Dedifferentiated amniotic fluid mesenchymal stem cell (primary cell): ENCODE results near the gene UNC13D.
"Not testable (repeated sequence)": the region's sequence is repeated elsewhere in the genome, so short reads cannot be mapped to it uniquely, and the experiment has no call there.

Experiments
- DNase-seq: peaks from one replicate; pipeline ENCODE4 v3.0.0-alpha.2; 2016; ENCODE audit errors: extremely low spot score

The UNC13D gene

DNA sequence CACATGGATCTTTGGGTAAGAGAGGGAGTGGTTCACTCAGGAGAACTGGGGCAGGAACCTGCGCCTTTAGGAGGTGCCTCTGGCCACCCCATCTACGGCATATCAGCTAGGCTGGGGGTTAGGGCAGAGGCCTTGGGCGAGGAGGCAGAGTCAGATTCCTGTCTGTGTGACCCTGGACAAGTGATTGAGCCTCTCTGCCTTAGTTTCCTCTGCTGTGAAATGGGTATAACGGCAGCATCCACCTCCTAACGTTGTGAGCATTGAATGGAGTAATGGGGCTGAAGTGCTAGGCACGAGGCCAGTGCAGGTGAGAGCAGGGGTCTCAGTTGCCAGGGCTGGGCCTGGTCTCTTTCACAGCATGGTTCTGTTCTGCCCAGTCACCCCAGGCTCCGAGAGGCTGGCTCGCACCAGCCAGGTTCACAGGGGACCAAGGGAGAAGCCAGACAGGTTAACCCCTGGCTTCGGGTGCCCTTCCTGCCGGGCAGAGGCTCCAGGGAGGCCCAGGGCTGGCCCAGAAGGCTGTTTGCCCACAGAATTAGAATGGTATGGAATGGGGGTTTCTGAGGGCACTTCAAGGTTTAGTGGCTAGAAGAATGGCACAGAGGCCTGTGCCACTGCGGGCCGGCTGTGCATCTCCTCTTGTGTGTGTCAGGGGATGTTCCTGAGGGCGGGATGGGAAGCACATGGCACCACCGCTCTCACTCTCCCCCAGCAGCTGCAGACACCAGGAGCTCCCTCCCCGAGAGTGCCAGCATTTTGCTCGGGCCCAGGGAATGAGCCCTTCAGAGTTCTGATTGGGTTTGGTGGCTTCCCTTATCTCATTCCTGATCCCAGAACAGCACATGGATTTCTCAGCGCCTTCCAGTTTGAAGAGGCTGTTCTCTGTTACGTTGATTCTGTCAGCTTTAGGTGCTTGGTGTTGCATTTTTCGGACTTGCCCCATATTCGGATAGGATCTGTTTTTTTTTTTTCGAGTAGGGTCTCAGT, 23.8 kb downstream of the UNC13D start:
- no peak for DNase-seq

DNA sequence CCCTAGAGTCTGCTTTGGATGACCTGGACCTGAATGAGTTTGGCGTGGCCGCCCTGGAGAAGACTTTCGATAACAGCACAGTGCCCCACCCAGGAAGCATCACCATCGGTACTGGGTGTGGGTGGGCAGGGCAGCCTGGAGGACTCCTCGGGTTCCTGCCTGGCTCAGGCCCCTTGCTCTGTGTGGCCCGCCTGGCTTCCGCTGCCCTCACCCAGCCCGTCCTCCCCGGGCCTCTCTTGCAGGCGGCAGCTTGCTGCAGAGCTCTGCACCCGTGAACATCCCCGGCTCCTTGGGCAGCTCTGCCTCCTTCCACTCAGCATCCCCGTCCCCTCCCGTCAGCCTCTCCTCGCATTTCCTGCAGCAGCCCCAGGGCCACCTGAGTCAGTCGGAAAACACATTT, 24.5 kb downstream of the UNC13D start:
- no peak for DNase-seq

DNA sequence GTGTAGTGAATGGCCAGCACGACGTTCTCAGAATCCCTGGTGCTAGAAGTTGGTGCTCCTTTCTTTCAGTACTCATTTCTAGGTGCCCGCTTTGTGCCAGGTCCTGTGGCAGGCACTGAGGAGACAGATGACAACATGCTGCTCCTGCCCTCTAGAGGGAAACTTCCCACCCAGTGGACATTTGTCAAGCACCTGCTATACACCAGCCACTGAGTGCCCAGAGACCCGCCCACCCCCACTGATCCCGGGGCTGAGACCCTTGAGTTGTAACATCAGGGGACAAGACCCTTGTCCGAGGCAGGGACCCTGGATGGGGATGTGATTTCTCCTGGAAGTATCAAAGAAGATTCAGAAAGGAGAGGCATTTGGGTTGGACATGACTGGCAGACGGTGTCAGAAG, 25.1 kb downstream of the UNC13D start:
- DNase-seq = no peak

GRCh38 chr17:75818326-75818885, 25.8 kb downstream of the UNC13D start:
- no peak for DNase-seq

GRCh38 chr17:75817571-75817970, 26.6 kb downstream of the UNC13D start:
- no peak for DNase-seq

- DNase-seq = no peak
These were observed 27.5 kb downstream of the UNC13D start for GRCh38 chr17:75816693-75817092.

GRCh38 chr17:75815399-75815798, 28.8 kb downstream of the UNC13D start:
- no peak for DNase-seq

DNA sequence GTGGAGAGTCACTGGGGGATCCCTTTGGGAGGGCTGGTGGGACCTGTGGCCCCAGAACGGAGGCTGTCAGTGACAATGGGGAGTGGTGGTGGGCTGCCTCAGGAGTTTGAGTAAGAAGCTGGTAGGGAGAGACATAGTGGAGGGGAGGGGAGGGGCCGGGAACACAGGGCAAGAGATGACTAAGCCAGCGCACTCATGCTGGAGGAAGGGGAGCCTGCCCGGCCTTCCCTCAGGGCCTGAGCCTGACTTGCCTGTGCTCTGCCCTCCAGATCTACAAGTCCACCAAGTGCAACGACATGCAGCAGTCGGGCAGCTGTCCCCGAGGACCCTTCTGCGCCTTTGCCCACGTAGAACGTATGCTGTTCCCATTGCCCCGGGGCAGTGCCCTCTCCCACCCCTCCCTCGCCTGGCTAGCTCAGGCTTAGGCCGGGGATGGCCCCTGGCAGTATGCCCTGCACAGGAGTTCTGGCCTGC, 29.3 kb downstream of the UNC13D start:
- peak; percentile 24 for DNase-seq

- DNase-seq = no peak
These were observed 30.2 kb downstream of the UNC13D start for GRCh38 chr17:75814021-75814395.

GRCh38 chr17:75813081-75814020, 30.9 kb downstream of the UNC13D start:
- DNase-seq = no peak

- DNase-seq = no peak
These were observed 31.8 kb downstream of the UNC13D start for GRCh38 chr17:75812096-75813013.

DNA sequence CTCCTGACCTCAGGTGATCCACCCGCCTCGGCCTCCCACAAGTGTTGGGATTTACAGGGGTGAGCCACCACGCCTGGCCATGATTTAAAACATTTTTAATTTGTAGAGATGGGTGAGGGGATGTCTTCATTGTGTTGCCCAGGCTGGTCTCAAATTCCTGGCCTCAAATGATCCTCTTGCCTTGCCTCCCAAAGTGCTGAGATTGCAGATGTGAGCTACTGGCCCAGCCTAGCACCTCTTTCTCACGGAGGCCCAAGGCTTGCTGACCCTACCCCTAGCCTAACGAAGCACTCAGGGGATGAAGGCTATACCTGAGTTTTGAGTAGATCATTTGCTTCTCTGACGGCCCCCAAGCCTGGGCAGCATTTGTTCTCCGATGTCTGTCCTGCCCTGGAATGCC, 33.0 kb downstream of the UNC13D start:
- DNase-seq = no peak

DNA sequence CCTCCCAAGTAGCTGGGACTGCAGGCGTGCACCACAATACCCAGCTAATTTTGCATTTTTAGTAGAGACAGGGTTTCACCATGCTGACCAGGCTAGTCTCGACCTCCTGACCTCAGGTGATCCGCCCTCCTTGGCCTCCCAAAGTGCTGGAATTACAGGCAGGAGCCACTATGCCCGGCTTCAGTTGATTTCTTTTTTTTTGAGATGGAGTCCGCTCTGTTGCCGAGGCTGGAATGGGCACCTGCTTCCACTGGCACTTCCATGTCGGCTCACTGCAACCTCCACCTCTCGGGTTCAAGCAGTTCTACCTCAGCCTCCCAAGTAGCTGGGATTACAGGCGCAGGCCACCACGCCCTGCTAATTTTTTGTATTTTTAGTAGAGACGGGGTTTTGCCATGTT, 33.4 kb downstream of the UNC13D start:
- not testable (repeated sequence) for DNase-seq

GRCh38 chr17:75810216-75810615, 34.0 kb downstream of the UNC13D start:
- DNase-seq = no peak

DNA sequence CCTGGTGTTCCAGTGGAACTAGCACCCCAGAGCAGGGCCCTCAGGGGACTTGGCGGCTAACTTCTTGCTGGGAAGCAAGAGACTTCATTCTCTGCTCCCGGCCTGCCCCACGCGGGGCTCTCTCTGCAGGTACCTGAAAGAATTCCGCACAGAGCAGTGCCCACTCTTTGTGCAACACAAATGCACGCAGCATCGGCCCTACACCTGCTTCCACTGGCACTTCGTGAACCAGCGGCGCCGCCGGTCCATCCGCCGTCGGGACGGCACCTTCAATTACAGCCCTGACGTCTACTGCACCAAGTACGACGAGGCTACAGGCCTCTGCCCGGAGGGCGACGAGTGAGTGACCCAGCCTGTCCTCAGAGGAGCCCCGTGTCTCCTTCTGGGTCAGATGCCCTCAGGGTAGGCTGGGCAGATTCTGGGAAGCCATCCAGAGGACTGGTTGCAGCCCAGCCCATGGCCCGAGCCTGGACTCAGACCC, 34.5 kb downstream of the UNC13D start:
- no peak for DNase-seq

- DNase-seq = no peak
These were observed 35.1 kb downstream of the UNC13D start for GRCh38 chr17:75808905-75809621.

GRCh38 chr17:75808549-75808904, 35.7 kb downstream of the UNC13D start:
- DNase-seq = no peak

GRCh38 chr17:75807861-75808260, 36.3 kb downstream of the UNC13D start:
- no peak for DNase-seq

DNA sequence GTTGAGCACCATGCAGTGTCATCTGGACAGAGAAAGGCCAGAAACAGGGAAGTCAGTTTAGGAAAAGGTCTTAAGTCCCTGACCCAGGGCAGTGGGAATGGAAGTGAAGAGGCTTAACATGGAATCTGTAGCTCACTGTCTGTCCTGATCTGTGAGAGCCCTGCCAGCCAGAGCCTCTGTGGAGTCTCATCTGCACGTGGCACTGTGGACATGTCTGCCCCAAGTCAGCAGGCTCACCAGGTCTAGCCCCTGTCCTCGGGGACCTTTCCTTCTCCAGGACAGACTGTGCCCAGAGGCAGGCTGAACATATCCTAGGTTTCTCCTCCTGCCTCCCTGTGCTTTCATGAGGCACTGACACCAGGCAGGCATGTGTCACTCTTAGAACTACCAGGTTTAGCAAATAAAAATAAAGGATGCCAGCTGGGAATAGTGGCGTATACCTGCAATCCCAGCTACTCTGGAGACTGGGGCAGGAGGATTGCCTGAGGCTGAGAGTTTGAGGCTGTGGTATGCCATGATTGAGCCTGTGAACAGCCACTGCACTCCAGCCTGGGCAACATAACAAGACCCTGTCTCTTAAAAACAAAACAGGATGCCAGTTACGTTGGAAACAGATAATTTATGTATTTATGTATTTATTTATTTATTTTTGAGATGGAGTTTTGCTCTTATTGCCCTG, 37.2 kb downstream of the UNC13D start:
- no peak for DNase-seq

DNA sequence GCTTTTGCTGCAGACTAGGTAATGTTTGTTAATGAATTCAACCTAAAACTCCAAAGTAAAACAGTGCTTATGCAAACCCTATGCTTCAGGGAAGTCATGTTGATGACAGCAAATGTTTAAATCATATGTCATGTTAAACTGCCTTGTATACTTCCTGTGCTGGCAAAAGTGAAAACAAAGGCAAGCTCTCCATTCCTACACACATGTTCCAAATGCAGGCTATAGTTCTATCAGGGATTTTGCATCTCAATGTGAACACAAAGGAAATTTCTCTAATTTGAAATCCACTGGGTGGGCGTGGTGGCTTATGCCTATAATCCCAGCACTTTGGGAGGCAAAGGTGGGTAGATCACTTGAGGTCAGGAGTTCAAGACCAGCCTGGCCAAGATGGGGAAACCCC, 40.3 kb downstream of the UNC13D start:
- DNase-seq = no peak
